ES-I3 (cell line): Measurements from ENCODE around the gene FUT1.

Experiments used
- H3K36me3 ChIP-seq: 2 replicates; pipeline ENCODE4 v1.6.1; 2013; ENCODE audit warnings: mild to moderate bottlenecking, low read length, control low read depth, moderate library complexity; ENCODE audit not compliant: insufficient read depth
- H3K4me1 ChIP-seq: 2 replicates; pipeline ENCODE4 v1.6.1; 2013; ENCODE audit warnings: mild to moderate bottlenecking, control low read depth, low read length; ENCODE audit not compliant: insufficient read depth
- H3K9ac ChIP-seq: 2 replicates; pipeline ENCODE4 v1.6.1; 2013; ENCODE audit warnings: low read depth, mild to moderate bottlenecking, low read length, moderate library complexity
- H3K9me3 ChIP-seq: 2 replicates; pipeline ENCODE4 v1.6.1; 2013; ENCODE audit warnings: mild to moderate bottlenecking, low read length, moderate library complexity; ENCODE audit not compliant: control insufficient read depth, insufficient read depth

The FUT1 gene

GRCh38 chr19:48708471-48708870 is 44.0 kb downstream of the FUT1 start:
- Histone ChIP-seq H3K36me3 (no peaks in the 10 kb centered on the region; the same call in 1 of the 2 replicates), H3K9ac (no peak overlapping the region), H3K4me1 (no peaks in the 10 kb centered on the region), H3K9me3 (no peaks in the 10 kb centered on the region)

DNA sequence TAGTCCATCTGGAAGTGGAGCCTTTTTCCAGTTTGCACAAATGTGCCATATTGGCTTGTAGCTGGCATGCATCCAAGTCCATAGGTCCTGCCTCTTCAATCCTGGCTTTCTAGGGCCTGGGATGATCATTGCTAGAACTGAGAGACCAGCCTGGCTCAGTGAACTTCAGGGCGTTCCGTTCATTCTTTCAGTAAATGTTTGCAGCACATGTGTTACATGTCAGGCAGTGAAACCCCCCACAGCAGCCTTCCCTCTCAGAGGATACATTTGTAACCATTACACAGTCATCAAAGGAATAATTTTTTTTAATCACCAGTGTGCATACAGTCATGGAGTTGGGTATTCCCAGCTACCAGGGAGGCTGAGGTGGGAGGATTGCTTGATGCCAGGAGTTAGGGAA is 47.0 kb downstream of the FUT1 start:
- H3K4me1 ChIP-seq: no peaks in the 10 kb centered on the region
- no peak overlapping the region for H3K9ac ChIP-seq
- H3K36me3 ChIP-seq: no peaks in the 10 kb centered on the region; the same call in 1 of the 2 replicates
- no peaks in the 10 kb centered on the region for H3K9me3 ChIP-seq

DNA sequence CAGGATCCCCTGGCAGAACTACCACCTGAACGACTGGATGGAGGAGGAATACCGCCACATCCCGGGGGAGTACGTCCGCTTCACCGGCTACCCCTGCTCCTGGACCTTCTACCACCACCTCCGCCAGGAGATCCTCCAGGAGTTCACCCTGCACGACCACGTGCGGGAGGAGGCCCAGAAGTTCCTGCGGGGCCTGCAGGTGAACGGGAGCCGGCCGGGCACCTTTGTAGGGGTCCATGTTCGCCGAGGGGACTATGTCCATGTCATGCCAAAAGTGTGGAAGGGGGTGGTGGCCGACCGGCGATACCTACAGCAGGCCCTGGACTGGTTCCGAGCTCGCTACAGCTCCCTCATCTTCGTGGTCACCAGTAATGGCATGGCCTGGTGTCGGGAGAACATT is 49.1 kb downstream of the FUT1 start:
- Histone ChIP-seq H3K9ac (no peak overlapping the region), H3K36me3 (no peaks in the 10 kb centered on the region; the same call in 1 of the 2 replicates), H3K9me3 (no peaks in the 10 kb centered on the region), H3K4me1 (no peaks in the 10 kb centered on the region)

GRCh38 chr19:48702701-48703100 is 49.7 kb downstream of the FUT1 start:
- no peaks in the 10 kb centered on the region for H3K4me1 ChIP-seq
- no peaks in the 10 kb centered on the region; the same call in 1 of the 2 replicates for H3K36me3 ChIP-seq
- no peak overlapping the region for H3K9ac ChIP-seq
- H3K9me3 ChIP-seq: no peaks in the 10 kb centered on the region

GRCh38 chr19:48698046-48698445 is 54.4 kb downstream of the FUT1 start:
- H3K9me3 ChIP-seq: no peaks in the 10 kb centered on the region; the same call in 1 of the 2 replicates
- H3K9ac ChIP-seq: no peak overlapping the region
- no peaks in the 10 kb centered on the region; the same call in 1 of the 2 replicates for H3K4me1 ChIP-seq
- H3K36me3 ChIP-seq: no peaks in the 10 kb centered on the region
